HG03575 (cell line): ENCODE results near the gene ANKRD29.
"Not testable (repeated sequence)": the region's sequence is repeated elsewhere in the genome, so short reads cannot be mapped to it uniquely, and the experiment has no call there.

ENCODE experiments used
- ATAC-seq: cut with Tn5 transposase; IDR thresholded peaks from one replicate; pipeline ENCODE4 v1.9.1; 2021; ENCODE audit not compliant: unreplicated experiment, insufficient number of reproducible peaks, low FRiP score; ENCODE audit errors: extremely low read depth

Gene ANKRD29

DNA sequence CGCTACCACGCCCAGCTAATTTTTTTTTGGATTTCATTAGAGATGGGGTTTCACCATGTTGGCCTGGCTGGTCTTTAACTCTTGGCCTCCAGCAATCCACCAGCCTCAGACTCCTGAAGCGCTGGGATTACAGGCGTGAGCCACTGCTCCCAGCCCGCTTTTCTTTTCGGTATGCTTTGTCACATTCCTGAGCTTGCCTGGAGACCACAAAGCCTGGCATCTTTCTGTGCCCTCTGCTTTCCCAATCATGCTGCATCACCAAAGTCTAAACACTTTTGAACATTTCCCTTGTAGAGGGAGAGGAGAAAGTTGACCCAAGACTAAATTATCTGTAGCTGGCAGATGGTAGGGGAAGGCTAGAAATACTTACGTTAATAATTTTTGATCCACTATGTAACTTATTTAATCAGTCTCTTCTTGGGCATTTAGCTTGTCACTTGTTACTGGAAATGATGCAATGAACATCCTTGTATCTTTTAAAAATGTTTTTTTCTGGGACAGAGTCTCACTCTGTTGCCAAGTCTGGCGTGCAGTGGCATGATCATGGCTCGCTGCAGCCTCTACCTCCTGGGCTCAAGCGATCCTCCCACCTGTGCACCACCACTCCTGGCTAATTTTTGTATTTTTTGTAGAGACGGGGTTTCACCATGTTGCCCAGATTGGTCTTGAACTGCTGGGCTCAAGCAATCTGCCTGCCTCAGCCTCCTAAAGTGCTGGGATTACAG, 73.7 kb downstream of the ANKRD29 start:
- no peak for ATAC-seq

DNA sequence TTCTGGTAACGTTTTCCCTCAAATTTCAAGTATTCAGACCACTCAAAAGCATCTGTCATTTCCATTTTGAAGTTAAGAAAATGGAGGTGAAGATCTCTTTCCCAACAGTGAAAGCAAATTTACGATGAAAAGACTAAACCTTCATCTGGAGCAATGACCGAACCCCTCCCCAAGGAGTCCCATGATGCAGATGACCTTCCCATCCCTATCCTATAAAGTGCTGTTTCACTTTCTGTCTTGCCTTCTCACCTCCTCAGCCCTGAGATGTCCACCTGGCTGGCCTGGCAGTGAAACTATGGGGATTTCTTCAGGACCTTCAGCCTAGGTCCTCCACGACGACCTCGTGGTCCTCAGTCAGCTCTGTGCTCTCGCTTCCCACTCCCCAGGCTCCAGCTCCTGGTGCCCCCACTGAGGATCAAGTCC, 75.5 kb downstream of the ANKRD29 start:
- no peak for ATAC-seq

DNA sequence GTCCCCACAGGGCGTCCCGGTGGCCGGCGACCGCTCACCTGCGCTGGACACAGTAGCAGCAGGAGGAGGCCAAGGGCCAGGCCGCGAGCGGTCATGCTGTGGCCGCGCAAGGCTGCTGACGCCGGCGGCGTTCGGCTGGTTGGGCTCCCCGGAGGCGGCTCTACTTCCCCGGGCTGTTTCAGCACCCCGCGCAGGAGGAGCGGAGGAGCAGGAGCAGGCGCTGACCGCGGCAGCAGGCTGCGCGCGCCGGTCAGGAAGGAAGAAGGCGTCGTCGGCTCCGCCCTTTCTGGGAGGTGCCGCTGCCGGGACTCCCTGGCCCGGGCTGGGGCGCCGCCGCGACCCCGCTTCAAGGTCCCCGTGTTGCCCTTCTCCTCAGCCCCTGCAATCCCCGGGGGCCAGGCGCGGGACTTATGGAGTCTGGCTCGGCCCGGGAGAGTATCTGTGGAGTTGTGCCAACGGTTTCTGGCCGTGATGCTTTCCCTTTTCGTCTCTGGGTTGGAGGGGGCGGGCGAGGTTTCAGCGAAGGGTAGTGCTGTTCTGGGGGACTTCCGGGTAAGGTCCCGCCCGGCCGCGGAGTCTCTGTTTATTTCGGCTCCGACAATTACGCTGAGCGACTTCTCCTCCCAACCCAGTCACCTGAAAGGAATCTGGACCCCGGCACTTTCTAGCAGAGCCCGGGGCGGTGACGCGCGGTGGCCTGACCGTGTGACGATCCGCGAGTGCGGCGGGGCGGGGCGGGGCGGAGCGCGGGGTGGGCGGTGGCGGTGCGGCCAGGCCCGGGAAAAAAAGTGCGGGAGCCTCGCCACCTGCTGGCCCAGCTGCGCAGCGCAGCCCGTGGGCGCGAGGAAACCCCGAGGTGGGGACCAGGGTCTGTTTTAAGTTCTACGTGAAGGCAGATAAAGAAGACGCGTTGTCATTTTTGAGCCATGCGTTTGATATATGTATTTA, 76.2 kb downstream of the ANKRD29 start, which contains the start of gene NPC1:
Gene NPC1 (minus strand): TSS at position 258 of the 948 bp plus-strand sequence. CDS start 163 bp downstream, at position 95.
- peak; percentile 57 for ATAC-seq

DNA sequence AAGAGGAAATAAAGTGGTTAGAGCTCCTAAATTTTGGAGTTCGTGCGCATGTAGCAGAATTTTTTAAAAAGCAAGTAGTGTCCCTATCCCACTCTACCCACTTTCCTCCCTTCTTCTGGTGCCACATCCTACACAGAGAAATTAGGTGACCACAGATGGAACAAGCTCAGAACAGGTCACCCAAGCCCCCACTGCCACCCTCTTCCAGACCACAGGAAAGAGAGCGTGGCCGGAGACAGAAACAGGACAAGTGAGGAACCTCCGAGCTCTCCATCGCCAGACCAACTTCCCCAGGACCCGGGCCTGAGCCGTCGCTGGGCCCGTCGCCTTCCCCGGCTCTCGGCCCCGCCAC, 76.8 kb downstream of the ANKRD29 start:
- no peak for ATAC-seq

DNA sequence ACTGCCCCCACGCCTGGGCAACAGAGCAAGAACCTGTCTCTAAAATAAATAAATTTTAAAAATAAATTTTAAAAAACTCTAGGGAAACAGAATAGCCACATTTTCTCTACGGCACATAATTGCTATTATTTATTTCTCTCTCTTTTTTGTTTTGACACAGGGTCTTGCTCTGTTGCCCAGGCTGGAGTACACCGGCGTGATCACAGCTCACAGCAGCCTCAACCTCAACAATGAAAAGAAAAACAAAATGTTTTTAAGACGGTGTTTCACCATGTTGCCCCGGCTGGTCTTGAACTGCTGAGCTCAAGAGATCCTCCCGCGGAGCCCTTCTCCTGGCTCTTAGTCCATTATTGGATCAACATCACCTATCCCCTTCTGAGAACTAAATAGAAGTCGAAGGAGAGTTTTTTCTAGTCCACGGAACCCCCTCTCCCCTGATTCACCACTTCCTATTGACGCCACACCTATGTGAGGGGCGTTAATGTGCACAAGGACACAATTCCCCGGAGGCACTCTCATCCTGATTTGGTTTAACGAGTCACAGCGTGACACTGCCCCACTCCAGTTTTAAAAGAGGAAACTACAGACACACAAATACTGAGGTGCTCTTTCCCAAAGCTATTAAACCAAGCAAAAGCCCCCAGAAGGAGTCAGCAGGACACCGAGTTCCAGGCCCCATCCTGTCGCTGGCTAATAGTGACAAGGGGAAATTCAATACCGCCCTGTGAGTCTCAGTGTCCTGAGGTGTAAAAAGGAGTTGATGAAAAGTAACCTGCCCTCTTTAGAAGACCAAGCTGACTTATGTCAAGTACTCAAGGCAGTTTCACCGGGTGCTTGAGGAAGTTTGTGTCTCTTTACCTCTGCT, 77.5 kb downstream of the ANKRD29 start:
- ATAC-seq, result no peak

DNA sequence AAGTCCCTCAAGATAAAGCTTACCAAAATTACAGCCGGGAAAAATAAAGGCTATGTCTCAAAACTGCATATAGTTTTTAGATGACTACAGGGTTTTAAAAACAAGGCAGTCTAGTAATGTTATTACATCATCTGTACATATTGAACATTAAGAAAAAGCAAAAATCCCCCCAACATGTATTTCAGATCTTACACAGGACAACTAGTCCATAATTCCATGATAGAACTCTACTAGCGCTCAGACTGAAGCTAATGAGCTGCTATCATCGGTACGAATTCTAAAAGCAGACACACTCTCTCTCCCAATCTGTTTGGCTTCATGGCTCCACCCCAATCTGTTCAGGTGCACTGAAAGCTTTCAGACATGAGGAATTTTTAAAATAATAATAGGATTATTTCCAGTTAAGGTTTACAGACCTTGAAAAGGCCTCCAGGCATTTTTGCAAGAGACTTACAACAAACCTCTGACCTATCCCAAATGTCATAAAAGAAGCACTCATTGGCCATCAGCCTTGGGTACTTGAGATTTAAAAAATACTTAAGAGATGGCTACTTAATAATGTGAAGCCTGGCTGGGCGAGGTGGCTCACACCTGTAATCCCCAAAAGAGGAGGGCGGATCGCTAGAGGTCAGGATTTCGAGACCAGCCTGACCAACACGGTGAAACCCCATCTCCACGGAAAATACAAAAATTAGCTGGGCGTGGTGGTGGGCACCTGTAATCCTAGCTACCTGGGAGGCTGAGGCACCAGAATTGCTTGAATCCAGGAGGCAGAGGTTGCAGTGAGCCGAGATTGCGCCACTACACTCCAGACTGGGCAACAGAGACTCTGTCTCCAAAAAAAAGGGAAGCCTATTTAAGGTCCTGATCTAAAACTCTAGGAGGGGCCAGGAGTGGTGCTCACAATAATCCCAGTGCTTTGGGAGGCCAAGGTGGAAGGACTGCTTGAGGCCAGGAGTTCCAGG, 78.4 kb downstream of the ANKRD29 start:
- ATAC-seq, result no peak

DNA sequence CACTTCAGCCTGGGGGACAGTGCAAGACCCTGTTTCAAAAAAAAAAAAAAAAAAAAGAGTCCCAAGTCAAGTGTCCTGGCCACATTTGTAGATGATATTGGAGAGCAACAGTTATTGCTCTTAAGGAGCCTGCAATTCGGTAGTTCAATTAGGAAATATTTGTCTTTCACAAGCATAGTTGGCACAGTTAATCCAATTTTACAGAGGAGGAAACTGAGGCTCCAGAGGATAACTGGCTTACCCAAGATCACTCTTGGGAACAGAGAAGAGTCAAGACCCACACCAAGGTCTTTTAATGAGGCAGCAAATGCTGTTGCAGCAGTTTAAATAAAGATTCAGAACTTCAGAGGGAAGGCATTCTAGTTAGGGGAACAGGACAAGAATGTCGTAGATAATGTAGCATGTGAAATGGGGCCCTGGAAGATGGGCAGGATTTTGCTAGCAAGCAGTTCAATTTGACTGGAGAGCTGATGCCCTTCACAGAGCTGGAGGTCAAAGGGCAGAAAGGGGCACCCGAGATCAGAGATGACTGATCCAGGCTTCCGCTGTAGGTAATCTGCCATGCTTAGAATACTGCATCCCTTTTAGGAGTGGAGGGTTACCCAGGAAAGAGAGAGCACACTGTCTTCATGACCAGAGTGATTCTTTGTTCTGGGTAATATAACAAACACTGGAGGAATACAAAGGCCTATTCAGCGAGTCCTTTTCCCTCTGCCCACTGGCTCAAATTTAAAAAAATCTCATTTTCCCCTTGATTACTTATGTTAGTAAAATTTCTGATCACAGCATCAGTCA, 79.4 kb downstream of the ANKRD29 start:
- ATAC-seq, result no peak

DNA sequence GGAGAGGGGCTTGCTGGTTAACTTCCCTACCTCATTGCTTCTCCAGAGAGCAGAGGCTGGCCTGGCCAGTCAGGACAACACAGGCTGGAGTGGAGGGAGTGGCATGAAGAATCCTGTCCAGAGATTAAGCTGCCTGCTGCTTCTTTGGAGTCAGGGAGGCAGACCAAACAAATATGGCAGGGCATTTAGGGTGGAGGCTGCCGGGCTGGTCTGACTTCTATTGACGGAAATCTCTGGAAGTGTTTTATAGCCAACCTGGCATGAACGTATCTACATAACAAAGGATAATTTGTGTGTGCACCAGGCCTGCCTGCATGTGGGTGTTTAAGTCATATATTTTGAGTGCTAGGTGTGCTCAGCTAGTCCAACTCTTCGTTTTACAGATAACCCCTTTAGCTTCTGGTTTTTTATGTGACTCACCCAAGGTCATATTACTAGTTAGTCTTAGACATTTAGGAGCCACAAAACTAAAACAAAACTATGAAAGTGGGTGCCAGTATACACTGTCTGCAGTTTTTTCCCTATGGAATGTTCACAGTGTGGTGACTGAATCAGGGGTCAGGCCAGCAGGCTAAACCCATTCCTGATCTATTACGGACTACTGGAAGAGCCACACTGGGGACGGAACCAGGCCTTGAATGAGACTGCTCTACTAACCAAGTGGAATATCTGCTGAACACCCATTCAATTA, 81.9 kb downstream of the ANKRD29 start:
- no peak for ATAC-seq

DNA sequence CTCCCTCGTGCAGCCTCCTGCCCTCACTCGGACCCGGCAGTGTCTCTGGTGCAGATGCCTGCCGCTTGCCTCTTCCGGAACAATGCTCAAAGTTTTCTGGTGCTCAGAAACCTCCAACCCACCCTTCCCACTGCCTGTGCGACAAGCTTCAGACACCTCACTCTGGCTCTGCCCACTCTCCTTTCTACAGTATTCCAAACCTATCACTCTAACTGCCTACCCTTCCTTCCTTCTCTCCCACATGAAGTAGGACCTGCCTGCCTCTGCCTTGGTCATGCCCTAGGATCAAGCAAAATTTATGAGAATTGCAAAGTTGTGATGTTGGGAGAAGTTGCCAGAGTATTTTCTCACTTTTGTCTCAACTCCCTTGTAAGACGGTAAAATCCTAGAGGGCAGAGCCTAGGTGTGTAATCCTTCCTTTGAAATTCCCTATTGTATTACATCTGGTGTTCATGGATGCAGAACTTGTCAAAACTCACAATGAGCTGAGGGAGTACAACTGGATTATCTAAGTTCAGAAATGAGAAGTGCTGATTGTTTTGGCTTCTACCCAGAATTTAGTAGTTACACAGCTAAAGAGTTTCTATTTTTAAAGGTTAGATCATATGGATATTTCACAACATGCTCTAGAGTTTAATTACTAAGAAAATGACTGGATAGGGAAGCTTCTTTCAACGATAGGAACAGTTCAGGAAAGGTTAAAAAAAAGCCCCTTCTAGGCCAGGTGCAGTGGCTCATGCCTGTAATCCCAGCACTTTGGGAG, 83.6 kb downstream of the ANKRD29 start:
- ATAC-seq, result no peak

DNA sequence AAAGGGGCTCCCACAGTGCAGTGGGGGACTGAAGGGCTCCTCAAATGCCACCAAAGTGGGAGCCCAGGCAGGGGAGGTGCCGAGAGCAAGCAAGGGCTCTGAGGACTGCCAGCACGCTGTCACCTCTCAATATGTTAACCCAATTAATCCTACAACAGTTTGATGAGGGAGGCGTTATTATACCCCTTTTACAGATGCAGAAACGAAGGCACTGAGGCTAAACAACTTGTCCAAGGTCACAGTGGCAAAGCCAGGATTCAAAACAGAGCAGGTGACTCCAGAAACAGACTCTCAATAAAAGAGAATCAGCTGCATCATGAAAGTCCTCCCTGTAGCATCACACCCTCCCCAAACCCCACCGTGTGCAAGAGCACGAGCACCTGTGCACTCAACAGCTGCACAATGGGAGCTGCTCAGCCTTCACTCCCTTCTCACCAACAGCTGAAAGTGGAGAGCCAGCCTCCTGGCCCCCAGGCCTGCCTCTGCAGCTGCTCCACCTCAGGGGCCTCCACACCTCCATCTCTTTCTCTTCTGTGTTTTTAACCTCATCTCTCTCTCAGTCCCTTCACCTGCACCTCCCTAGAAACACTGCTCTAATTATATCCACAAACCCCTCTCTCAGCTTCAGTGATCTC, 84.5 kb downstream of the ANKRD29 start:
- no peak for ATAC-seq

DNA sequence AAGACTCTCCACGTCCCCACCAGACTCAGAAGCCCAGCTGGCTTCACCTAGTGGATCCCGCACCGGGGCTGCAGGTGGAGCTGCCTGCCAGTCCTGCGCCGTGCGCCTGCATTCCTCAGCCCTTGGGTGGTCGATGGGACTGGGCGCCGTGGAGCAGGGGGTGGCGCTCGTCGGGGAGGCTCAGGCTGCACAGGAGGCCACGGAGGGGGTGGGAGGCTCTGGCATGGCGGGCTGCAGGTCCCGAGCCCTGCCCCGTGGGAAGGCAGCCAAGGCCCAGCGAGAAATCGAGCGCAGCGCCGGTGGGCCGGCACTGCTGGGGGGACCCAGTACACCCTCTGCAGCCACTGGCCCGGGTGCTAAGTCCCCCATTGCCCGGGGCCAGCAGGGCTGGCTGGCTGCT, 85.2 kb downstream of the ANKRD29 start:
- ATAC-seq, result not testable (repeated sequence)

DNA sequence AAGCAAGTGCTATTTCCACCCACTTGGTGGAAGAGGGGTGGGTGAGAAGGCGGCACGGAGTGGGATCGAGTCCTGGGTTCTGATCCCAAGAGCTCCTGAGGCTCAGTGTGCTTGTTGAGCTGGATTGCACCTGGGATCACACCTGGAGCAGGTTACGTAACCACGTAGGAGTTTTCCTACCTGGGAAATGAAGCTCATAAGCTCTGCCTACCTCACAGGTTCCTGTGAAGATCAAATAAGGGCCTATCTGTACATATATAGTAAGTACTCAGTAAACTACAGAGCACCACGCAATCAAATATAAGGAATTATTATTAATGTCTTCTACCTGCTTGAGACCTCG, 87.4 kb downstream of the ANKRD29 start:
- no peak for ATAC-seq

DNA sequence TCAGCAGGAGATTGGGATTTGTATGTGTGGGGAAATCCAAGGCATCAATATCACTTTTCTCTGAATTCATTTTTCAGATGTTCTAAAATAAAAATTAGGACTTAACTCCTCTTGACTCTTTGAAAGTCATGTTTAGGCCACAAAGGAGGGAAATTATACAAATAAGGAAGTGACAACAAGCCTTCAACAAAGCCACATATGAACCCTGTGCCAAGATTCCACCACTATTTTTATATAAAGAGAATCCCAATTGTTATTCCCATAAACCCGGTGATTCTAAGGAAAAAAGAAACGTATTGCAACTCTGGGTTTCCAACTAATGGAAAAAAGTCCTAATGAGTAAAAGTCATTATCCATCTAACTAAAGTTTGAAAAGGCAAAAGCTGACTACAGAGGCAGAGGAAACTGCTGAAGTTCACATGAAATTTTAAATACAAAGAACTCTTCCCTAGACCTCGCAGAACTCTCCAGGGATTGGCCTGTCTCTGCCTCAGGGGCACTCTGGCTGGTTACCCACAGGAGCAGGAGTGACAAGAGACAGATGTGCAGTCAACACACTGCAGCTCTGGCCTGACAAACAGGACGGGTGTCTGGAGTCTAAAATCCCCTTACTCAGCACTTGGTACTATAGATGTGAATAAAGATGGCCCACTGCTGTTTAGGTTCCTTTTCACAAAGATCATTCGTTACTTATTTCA, 88.0 kb downstream of the ANKRD29 start:
- no peak for ATAC-seq

DNA sequence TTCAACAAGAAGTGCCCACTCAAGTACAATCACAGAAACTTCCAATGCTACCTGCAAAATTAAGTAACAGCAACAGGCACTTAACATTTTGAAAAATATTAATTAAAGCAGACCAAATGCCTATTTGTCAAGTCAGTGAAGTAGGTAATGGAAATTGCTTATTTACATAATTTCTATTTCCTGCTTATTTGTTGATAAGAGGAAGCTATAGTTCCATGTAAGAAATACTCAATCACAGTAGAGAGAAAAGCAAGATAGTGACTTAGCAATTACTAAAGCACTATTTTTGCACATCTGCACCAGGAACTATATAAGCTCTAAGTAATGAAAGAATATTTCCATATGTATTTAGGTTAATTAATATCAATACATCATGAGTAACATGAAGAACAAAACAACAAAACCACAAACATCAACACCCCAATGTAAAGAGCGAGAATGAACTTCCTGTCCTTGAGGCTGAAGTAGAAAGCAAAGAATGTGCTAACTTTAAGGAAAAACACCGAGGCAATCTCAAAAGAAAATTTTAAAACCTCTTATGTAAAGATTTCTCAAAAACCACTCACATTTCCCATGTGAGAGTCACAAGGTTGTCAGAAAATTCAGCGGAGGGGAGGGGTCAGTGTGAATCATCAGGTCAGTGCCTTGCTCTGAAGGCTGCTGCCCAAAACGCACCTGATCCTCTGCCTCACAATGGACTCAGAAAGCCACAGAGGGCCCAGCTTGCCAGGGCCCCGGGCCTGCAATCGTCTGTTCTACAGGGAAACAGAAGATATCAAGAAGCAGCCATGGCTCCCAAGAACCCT, 88.9 kb downstream of the ANKRD29 start:
- ATAC-seq, result no peak

DNA sequence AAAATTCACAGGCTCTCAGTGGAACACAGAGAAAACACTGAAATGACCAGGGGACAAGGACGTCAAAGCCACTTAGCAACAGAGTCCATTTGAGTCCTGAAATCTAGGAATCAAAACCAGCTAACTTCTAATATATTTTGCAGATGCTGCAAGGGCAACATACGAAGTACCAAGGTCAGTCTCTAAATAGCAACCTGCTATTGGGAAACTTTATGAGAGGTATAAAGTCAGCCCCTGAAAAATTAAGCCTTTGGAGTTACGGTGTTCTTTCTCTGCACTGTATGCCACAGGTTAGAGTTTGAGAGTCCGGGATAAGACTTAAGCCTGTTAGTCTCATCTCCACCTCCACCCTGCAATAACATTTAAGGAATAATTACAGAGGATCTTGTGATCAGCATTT, 89.7 kb downstream of the ANKRD29 start:
- ATAC-seq, result no peak
